HepG2 (cell line): Measurements from ENCODE around the gene UBALD1. TPM values are rescaled to one million over a fixed set of nuclear protein-coding genes. Genes with fewer than 3 reads are reported as not detected.

Experiments
- ELF3 ChIP-seq: IDR thresholded peaks from 2 replicates; pipeline ENCODE4 v1.6.1; 2016; ENCODE audit warnings: missing genetic modification reagents, missing compliant biosample characterization
- GATAD1 ChIP-seq: IDR thresholded peaks from 2 replicates; pipeline ENCODE4 v1.6.1; 2016; ENCODE audit warnings: missing genetic modification reagents, missing compliant biosample characterization
- NFYB ChIP-seq: sonication (generic); formaldehyde crosslinking; IDR thresholded peaks from 2 replicates; pipeline ENCODE4 v1.4.0; 2020; ENCODE audit warnings: missing genetic modification reagents
- REPIN1 ChIP-seq: sonication (generic); formaldehyde crosslinking; IDR thresholded peaks from 2 replicates; pipeline ENCODE4 v1.8.0; 2022; ENCODE audit warnings: missing genetic modification reagents, low read depth, mild to moderate bottlenecking, borderline replicate concordance
- RFX5 ChIP-seq: IDR thresholded peaks from 2 replicates; pipeline ENCODE4 v1.6.1; 2011; ENCODE audit warnings: low read depth, low read length, improper control_type of control experiment
- RFXAP ChIP-seq: sonication (generic); formaldehyde crosslinking; IDR thresholded peaks from 2 replicates; pipeline ENCODE4 v1.4.0; 2020; ENCODE audit warnings: missing genetic modification reagents, borderline replicate concordance
- SMAD3 ChIP-seq: sonication (generic); formaldehyde crosslinking; IDR thresholded peaks from 2 replicates; pipeline ENCODE4 v1.4.0; 2020; ENCODE audit warnings: missing genetic modification reagents
- ZBTB7B ChIP-seq: sonication (generic); formaldehyde crosslinking; IDR thresholded peaks from 2 replicates; pipeline ENCODE4 v1.4.0; 2020; ENCODE audit warnings: missing genetic modification reagents
- ZNF180 ChIP-seq: sonication (generic); formaldehyde crosslinking; IDR thresholded peaks from 2 replicates; pipeline ENCODE4 v1.4.0; 2020; ENCODE audit warnings: low read depth, missing genetic modification reagents, borderline replicate concordance
- ZNF335 ChIP-seq: sonication (generic); formaldehyde crosslinking; IDR thresholded peaks from 2 replicates; pipeline ENCODE4 v1.4.0; 2020; ENCODE audit warnings: missing genetic modification reagents
- ZNF441 ChIP-seq: sonication (generic); formaldehyde crosslinking; IDR thresholded peaks from 2 replicates; pipeline ENCODE4 v1.7.0; 2021; ENCODE audit warnings: missing genetic modification reagents, borderline replicate concordance
- ZNF567 ChIP-seq: sonication (generic); formaldehyde crosslinking; IDR thresholded peaks from 2 replicates; pipeline ENCODE4 v1.8.1; 2023; ENCODE audit warnings: mild to moderate bottlenecking, missing genetic modification reagents, borderline replicate concordance
- ZNF781 ChIP-seq: sonication (generic); formaldehyde crosslinking; IDR thresholded peaks from 2 replicates; pipeline ENCODE4 v1.5.1; 2020; ENCODE audit warnings: borderline replicate concordance, mild to moderate bottlenecking, missing genetic modification reagents; ENCODE audit errors: not compliant biosample characterization
- polyA plus RNA-seq, 8 experiments: library from polyadenylated mRNA; depleted of rRNA in 3 of 8; stranded (reverse) in 7 of 8; unstranded in 1 of 8; fragments of >200 nt; fragmentation: Illumina TruSeq in 4 of 8; extraction: Trizol in 4 of 8; gene quantifications; 2 replicates each; pipeline versions ENCODE4 v1.2.1 to v1.2.3, GENCODE V29; 2011 to 2016; ENCODE audit warnings: low read depth in 4 of 8, missing spikeins in 1 of 8, mixed read lengths in 1 of 8; ENCODE audit not compliant: insufficient read depth in 1 of 8
- total RNA-seq, 5 experiments: library from RNA; depleted of rRNA; stranded (reverse); fragments of >200 nt; fragmentation: Illumina TruSeq; extraction: Trizol; gene quantifications; 2 replicates each; pipeline ENCODE4 v1.2.3, GENCODE V29; 2016; ENCODE audit warnings: low read depth in 1 of 5
- TF ChIP-seq, protein P1 (sequence below): sonication (generic); formaldehyde crosslinking; IDR thresholded peaks from 2 replicates; pipeline ENCODE4 v1.8.1; 2023; ENCODE audit warnings: missing genetic modification reagents, mild to moderate bottlenecking, borderline replicate concordance
- TF ChIP-seq, protein P2 (sequence below): sonication (generic); formaldehyde crosslinking; IDR thresholded peaks from 2 replicates; pipeline ENCODE4 v1.8.1; 2022; ENCODE audit warnings: low read depth, mild to moderate bottlenecking, missing genetic modification reagents
- TF ChIP-seq, protein P3 (sequence below): IDR thresholded peaks from 2 replicates; pipeline ENCODE4 v1.6.1; 2016
- TF ChIP-seq, protein P4 (sequence below): sonication (generic); formaldehyde crosslinking; IDR thresholded peaks from 2 replicates; pipeline ENCODE4 v1.4.0; 2020; ENCODE audit warnings: missing genetic modification reagents
- TF ChIP-seq, protein P5 (sequence below): sonication (generic); formaldehyde crosslinking; IDR thresholded peaks from 2 replicates; pipeline ENCODE4 v1.5.0; 2020; ENCODE audit warnings: missing genetic modification reagents
- TF ChIP-seq, protein P6 (sequence below): sonication (generic); formaldehyde crosslinking; IDR thresholded peaks from 2 replicates; pipeline ENCODE4 v1.4.0; 2020; ENCODE audit warnings: missing genetic modification reagents

UBALD1 gene
- total and polyA plus RNA-seq, 2 of the 13 experiments (the other 11 are each of a cell fraction or from before 2014, with no cell fraction given): 6.8 to 12.3 TPM

GRCh38 chr16:4616047-4616811 is 1.5 kb upstream of the UBALD1 start (continued):
- TF ChIP-seq, protein P1, sequence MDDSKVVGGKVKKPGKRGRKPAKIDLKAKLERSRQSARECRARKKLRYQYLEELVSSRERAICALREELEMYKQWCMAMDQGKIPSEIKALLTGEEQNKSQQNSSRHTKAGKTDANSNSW (CRISPR knock-in tag): no peak
- TF ChIP-seq REPIN1 (CRISPR knock-in tag) (no peak), ELF3 (CRISPR knock-in tag) (peak; percentile 77), ZBTB7B (CRISPR knock-in tag) (0 out of 2 replicates have a peak, but pooled peaks have one; percentile 52), ZNF180 (CRISPR knock-in tag) (no peak), ZNF567 (CRISPR knock-in tag) (no peak), SMAD3 (no peak; the same call in 1 of the 2 replicates), GATAD1 (CRISPR knock-in tag) (peak; percentile 64; the same call in 1 of the 2 replicates), RFX5 (peak; percentile 71), NFYB (CRISPR knock-in tag) (peak; percentile 90), ZNF335 (CRISPR knock-in tag) (peak; percentile 58; the same call in 1 of the 2 replicates), ZNF781 (CRISPR knock-in tag) (no peak), ZNF441 (CRISPR knock-in tag) (peak; percentile 45; the same call in 1 of the 2 replicates), RFXAP (peak; percentile 21; the same call in 1 of the 2 replicates)
- TF ChIP-seq, protein P2, sequence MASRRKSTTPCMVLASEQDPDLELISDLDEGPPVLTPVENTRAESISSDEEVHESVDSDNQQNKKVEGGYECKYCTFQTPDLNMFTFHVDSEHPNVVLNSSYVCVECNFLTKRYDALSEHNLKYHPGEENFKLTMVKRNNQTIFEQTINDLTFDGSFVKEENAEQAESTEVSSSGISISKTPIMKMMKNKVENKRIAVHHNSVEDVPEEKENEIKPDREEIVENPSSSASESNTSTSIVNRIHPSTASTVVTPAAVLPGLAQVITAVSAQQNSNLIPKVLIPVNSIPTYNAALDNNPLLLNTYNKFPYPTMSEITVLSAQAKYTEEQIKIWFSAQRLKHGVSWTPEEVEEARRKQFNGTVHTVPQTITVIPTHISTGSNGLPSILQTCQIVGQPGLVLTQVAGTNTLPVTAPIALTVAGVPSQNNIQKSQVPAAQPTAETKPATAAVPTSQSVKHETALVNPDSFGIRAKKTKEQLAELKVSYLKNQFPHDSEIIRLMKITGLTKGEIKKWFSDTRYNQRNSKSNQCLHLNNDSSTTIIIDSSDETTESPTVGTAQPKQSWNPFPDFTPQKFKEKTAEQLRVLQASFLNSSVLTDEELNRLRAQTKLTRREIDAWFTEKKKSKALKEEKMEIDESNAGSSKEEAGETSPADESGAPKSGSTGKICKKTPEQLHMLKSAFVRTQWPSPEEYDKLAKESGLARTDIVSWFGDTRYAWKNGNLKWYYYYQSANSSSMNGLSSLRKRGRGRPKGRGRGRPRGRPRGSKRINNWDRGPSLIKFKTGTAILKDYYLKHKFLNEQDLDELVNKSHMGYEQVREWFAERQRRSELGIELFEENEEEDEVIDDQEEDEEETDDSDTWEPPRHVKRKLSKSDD (CRISPR knock-in tag): no peak
- TF ChIP-seq, protein P3, sequence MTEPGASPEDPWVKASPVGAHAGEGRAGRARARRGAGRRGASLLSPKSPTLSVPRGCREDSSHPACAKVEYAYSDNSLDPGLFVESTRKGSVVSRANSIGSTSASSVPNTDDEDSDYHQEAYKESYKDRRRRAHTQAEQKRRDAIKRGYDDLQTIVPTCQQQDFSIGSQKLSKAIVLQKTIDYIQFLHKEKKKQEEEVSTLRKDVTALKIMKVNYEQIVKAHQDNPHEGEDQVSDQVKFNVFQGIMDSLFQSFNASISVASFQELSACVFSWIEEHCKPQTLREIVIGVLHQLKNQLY: no peak
- TF ChIP-seq, protein P4, sequence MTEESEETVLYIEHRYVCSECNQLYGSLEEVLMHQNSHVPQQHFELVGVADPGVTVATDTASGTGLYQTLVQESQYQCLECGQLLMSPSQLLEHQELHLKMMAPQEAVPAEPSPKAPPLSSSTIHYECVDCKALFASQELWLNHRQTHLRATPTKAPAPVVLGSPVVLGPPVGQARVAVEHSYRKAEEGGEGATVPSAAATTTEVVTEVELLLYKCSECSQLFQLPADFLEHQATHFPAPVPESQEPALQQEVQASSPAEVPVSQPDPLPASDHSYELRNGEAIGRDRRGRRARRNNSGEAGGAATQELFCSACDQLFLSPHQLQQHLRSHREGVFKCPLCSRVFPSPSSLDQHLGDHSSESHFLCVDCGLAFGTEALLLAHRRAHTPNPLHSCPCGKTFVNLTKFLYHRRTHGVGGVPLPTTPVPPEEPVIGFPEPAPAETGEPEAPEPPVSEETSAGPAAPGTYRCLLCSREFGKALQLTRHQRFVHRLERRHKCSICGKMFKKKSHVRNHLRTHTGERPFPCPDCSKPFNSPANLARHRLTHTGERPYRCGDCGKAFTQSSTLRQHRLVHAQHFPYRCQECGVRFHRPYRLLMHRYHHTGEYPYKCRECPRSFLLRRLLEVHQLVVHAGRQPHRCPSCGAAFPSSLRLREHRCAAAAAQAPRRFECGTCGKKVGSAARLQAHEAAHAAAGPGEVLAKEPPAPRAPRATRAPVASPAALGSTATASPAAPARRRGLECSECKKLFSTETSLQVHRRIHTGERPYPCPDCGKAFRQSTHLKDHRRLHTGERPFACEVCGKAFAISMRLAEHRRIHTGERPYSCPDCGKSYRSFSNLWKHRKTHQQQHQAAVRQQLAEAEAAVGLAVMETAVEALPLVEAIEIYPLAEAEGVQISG (CRISPR knock-in tag): peak; percentile 61; the same call in 1 of the 2 replicates
- TF ChIP-seq, protein P5, sequence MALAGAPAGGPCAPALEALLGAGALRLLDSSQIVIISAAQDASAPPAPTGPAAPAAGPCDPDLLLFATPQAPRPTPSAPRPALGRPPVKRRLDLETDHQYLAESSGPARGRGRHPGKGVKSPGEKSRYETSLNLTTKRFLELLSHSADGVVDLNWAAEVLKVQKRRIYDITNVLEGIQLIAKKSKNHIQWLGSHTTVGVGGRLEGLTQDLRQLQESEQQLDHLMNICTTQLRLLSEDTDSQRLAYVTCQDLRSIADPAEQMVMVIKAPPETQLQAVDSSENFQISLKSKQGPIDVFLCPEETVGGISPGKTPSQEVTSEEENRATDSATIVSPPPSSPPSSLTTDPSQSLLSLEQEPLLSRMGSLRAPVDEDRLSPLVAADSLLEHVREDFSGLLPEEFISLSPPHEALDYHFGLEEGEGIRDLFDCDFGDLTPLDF: peak; percentile 23
- TF ChIP-seq, protein P6, sequence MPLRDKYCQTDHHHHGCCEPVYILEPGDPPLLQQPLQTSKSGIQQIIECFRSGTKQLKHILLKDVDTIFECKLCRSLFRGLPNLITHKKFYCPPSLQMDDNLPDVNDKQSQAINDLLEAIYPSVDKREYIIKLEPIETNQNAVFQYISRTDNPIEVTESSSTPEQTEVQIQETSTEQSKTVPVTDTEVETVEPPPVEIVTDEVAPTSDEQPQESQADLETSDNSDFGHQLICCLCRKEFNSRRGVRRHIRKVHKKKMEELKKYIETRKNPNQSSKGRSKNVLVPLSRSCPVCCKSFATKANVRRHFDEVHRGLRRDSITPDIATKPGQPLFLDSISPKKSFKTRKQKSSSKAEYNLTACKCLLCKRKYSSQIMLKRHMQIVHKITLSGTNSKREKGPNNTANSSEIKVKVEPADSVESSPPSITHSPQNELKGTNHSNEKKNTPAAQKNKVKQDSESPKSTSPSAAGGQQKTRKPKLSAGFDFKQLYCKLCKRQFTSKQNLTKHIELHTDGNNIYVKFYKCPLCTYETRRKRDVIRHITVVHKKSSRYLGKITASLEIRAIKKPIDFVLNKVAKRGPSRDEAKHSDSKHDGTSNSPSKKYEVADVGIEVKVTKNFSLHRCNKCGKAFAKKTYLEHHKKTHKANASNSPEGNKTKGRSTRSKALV (CRISPR knock-in tag): peak; percentile 58; the same call in 1 of the 2 replicates
